HepG2 (cell line): ENCODE results near the gene CYP27B1. TPM values are rescaled to one million over a fixed set of nuclear protein-coding genes. Genes with fewer than 3 reads are reported as not detected.
A peak's percentile ranks its signal among the peaks of the same experiment; 100 is the strongest.

Experiments used
- BORCS8-MEF2B ChIP-seq: sonication (generic); formaldehyde crosslinking; IDR thresholded peaks from 2 replicates; pipeline ENCODE4 v1.8.0; 2022; ENCODE audit warnings: mild to moderate bottlenecking, missing genetic modification reagents
- FOSL1 ChIP-seq: sonication (generic); formaldehyde crosslinking; IDR thresholded peaks from 2 replicates; pipeline ENCODE4 v1.9.0; 2021; ENCODE audit warnings: missing genetic modification reagents, borderline replicate concordance
- ISL2 ChIP-seq: sonication (generic); formaldehyde crosslinking; IDR thresholded peaks from 2 replicates; pipeline ENCODE4 v1.5.0; 2020; ENCODE audit warnings: missing genetic modification reagents
- KLF6 ChIP-seq: IDR thresholded peaks from 2 replicates; pipeline ENCODE4 v1.8.0; 2016; ENCODE audit warnings: missing biosample characterization, missing genetic modification reagents
- KMT2A ChIP-seq: sonication (generic); formaldehyde crosslinking; IDR thresholded peaks from 2 replicates; pipeline ENCODE4 v1.4.0; 2020; ENCODE audit warnings: missing genetic modification reagents
- LCORL ChIP-seq, 2 experiments: fragments of 450-650 bp in 1 of 2; sonication (generic) in 1 of 2; formaldehyde crosslinking in 1 of 2; IDR thresholded peaks; 2 replicates each; pipeline versions ENCODE4 v1.5.0 to v1.6.1; 2017 to 2020; ENCODE audit warnings: antibody characterized with exemption in 1 of 2, missing genetic modification reagents in 1 of 2
- NONO ChIP-seq, 2 experiments: fragments of 450-650 bp in 1 of 2; sonication (generic) in 1 of 2; formaldehyde crosslinking in 1 of 2; IDR thresholded peaks in 1 of 2; conservative IDR thresholded peaks in 1 of 2; 2 replicates each; pipeline versions ENCODE4 v1.6.1 to v1.8.0; 2017 to 2022; ENCODE audit warnings: mild to moderate bottlenecking in 1 of 2, missing genetic modification reagents in 1 of 2, moderate library complexity in 1 of 2
- NRL ChIP-seq: sonication (generic); formaldehyde crosslinking; IDR thresholded peaks from 2 replicates; pipeline ENCODE4 v1.5.0; 2020; ENCODE audit warnings: missing genetic modification reagents, mild to moderate bottlenecking, moderate library complexity, borderline replicate concordance
- POLR2A ChIP-seq, 2 experiments: IDR thresholded peaks; 2 replicates each; pipeline ENCODE4 v1.6.1; 2011; ENCODE audit warnings: low read depth in 2 of 2, low read length in 2 of 2, mild to moderate bottlenecking in 1 of 2, moderate library complexity in 1 of 2; ENCODE audit not compliant: insufficient read depth in 1 of 2
- POLR2AphosphoS5 ChIP-seq: IDR thresholded peaks from 2 replicates; pipeline ENCODE4 v1.6.1; 2012; ENCODE audit warnings: low read depth, low read length
- RARA ChIP-seq: IDR thresholded peaks from 2 replicates; pipeline ENCODE4 v1.6.1; 2016; ENCODE audit warnings: missing genetic modification reagents, missing compliant biosample characterization
- ZFP36L2 ChIP-seq: sonication (generic); formaldehyde crosslinking; IDR thresholded peaks from 2 replicates; pipeline ENCODE4 v1.4.0; 2020; ENCODE audit warnings: missing genetic modification reagents
- ZIK1 ChIP-seq: sonication (generic); formaldehyde crosslinking; IDR thresholded peaks from 2 replicates; pipeline ENCODE4 v1.5.0; 2020; ENCODE audit warnings: mild to moderate bottlenecking, low read depth, missing genetic modification reagents, borderline replicate concordance
- ZNF121 ChIP-seq: sonication (generic); formaldehyde crosslinking; IDR thresholded peaks from 2 replicates; pipeline ENCODE4 v1.5.0; 2020; ENCODE audit warnings: mild to moderate bottlenecking, missing genetic modification reagents
- ZNF24 ChIP-seq: fragments of 450-650 bp; IDR thresholded peaks from 2 replicates; pipeline ENCODE4 v1.6.1; 2017; ENCODE audit warnings: antibody characterized with exemption, mild to moderate bottlenecking
- ZNF446 ChIP-seq: sonication (generic); formaldehyde crosslinking; IDR thresholded peaks from 2 replicates; pipeline ENCODE4 v1.5.0; 2020; ENCODE audit warnings: mild to moderate bottlenecking, missing genetic modification reagents
- polyA plus RNA-seq, 8 experiments: library from polyadenylated mRNA; depleted of rRNA in 3 of 8; stranded (reverse) in 7 of 8; unstranded in 1 of 8; fragments of >200 nt; fragmentation: Illumina TruSeq in 4 of 8; extraction: Trizol in 4 of 8; gene quantifications; 2 replicates each; pipeline versions ENCODE4 v1.2.1 to v1.2.3, GENCODE V29; 2011 to 2016; ENCODE audit warnings: low read depth in 4 of 8, missing spikeins in 1 of 8, mixed read lengths in 1 of 8; ENCODE audit not compliant: insufficient read depth in 1 of 8
- total RNA-seq, 5 experiments: library from RNA; depleted of rRNA; stranded (reverse); fragments of >200 nt; fragmentation: Illumina TruSeq; extraction: Trizol; gene quantifications; 2 replicates each; pipeline ENCODE4 v1.2.3, GENCODE V29; 2016; ENCODE audit warnings: low read depth in 1 of 5
- TF ChIP-seq, protein P1 (sequence below): sonication (generic); formaldehyde crosslinking; IDR thresholded peaks from 2 replicates; pipeline ENCODE4 v1.8.1; 2022; ENCODE audit warnings: mild to moderate bottlenecking, missing genetic modification reagents
- TF ChIP-seq, protein P2 (sequence below): sonication (generic); formaldehyde crosslinking; IDR thresholded peaks from 2 replicates; pipeline ENCODE4 v1.5.0; 2020; ENCODE audit warnings: mild to moderate bottlenecking, low read depth, missing genetic modification reagents, borderline replicate concordance
- TF ChIP-seq, protein P3 (sequence below): IDR thresholded peaks from 2 replicates; pipeline ENCODE4 v1.6.1; 2016; ENCODE audit warnings: missing genetic modification reagents, missing compliant biosample characterization
- TF ChIP-seq, protein P4 (sequence below): sonication (generic); formaldehyde crosslinking; IDR thresholded peaks from 2 replicates; pipeline ENCODE4 v1.4.0; 2020; ENCODE audit warnings: missing genetic modification reagents
- TF ChIP-seq, protein P5 (sequence below): sonication (generic); formaldehyde crosslinking; IDR thresholded peaks from 2 replicates; pipeline ENCODE4 v1.8.0; 2022; ENCODE audit warnings: low read depth, missing genetic modification reagents
- TF ChIP-seq, protein P6 (sequence below): sonication (generic); formaldehyde crosslinking; IDR thresholded peaks from 2 replicates; pipeline ENCODE4 v1.8.1; 2023; ENCODE audit warnings: mild to moderate bottlenecking, moderate library complexity, missing genetic modification reagents

The CYP27B1 gene
- total and polyA plus RNA-seq, 2 of the 13 experiments (the other 11 are each of a cell fraction or from before 2014, with no cell fraction given), result 2.3 to 3.0 TPM

DNA sequence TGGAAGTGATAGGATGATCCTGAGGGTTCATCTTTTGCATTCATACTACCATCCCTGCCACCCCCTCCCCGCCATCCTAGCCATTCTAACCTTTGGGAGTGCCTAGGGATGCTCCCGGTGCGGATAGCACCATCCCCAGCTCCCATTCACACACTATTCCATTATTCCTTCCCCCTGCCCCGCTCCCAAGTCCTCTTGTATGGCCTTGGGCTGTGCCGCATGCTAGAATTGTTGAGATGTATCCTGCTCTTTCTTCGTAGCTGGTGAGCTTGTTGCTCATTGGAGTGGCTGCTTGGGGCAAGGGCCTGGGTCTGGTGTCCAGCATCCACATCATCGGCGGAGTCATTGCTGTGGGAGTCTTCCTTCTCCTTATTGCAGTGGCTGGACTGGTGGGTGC, 21.4 kb downstream of the CYP27B1 start (continued):
- no peak for TF ChIP-seq ISL2 (CRISPR knock-in tag)
- peak; percentile 38; the same call in 1 of the 2 replicates for TF ChIP-seq BORCS8-MEF2B (CRISPR knock-in tag)
- no peak for TF ChIP-seq ZNF24
- no peak for TF ChIP-seq NONO (IDR thresholded peaks at IDR 0.05)
- TF ChIP-seq NONO (CRISPR knock-in tag; conservative IDR thresholded peaks at IDR 0.05), result 0 out of 2 replicates have a peak, but pooled peaks have one; percentile 12
- TF ChIP-seq, protein P1, sequence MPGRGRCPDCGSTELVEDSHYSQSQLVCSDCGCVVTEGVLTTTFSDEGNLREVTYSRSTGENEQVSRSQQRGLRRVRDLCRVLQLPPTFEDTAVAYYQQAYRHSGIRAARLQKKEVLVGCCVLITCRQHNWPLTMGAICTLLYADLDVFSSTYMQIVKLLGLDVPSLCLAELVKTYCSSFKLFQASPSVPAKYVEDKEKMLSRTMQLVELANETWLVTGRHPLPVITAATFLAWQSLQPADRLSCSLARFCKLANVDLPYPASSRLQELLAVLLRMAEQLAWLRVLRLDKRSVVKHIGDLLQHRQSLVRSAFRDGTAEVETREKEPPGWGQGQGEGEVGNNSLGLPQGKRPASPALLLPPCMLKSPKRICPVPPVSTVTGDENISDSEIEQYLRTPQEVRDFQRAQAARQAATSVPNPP, result 0 out of 2 replicates have a peak, but pooled peaks have one; percentile 45
- TF ChIP-seq KMT2A, result peak; percentile 42; the same call in 1 of the 2 replicates
- no peak for TF ChIP-seq POLR2AphosphoS5
- TF ChIP-seq NRL (CRISPR knock-in tag), result no peak
- TF ChIP-seq, protein P2, sequence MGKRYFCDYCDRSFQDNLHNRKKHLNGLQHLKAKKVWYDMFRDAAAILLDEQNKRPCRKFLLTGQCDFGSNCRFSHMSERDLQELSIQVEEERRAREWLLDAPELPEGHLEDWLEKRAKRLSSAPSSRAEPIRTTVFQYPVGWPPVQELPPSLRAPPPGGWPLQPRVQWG (CRISPR knock-in tag), result no peak
- TF ChIP-seq KLF6, result no peak
- no peak for TF ChIP-seq FOSL1
- TF ChIP-seq, protein P3, sequence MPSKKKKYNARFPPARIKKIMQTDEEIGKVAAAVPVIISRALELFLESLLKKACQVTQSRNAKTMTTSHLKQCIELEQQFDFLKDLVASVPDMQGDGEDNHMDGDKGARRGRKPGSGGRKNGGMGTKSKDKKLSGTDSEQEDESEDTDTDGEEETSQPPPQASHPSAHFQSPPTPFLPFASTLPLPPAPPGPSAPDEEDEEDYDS (CRISPR knock-in tag), result no peak
- no peak for TF ChIP-seq LCORL (IDR thresholded peaks at IDR 0.05)
- no peak for TF ChIP-seq LCORL (CRISPR knock-in tag; IDR thresholded peaks at IDR 0.05)
- TF ChIP-seq POLR2A (IDR thresholded peaks at IDR 0.05; ENCODE audit: insufficient read depth in 1 of 2, low read depth in 2 of 2, low read length in 2 of 2), result peak in 1 of 2 experiments; percentile 49; a peak in 2 of 4 replicates
- TF ChIP-seq, protein P4, sequence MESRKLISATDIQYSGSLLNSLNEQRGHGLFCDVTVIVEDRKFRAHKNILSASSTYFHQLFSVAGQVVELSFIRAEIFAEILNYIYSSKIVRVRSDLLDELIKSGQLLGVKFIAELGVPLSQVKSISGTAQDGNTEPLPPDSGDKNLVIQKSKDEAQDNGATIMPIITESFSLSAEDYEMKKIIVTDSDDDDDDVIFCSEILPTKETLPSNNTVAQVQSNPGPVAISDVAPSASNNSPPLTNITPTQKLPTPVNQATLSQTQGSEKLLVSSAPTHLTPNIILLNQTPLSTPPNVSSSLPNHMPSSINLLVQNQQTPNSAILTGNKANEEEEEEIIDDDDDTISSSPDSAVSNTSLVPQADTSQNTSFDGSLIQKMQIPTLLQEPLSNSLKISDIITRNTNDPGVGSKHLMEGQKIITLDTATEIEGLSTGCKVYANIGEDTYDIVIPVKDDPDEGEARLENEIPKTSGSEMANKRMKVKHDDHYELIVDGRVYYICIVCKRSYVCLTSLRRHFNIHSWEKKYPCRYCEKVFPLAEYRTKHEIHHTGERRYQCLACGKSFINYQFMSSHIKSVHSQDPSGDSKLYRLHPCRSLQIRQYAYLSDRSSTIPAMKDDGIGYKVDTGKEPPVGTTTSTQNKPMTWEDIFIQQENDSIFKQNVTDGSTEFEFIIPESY (CRISPR knock-in tag), result no peak
- TF ChIP-seq RARA (CRISPR knock-in tag), result no peak
- no peak for TF ChIP-seq ZNF121
- TF ChIP-seq ZNF446, result no peak
- TF ChIP-seq ZIK1 (CRISPR knock-in tag), result no peak
- TF ChIP-seq ZFP36L2 (CRISPR knock-in tag), result no peak
- TF ChIP-seq, protein P5, sequence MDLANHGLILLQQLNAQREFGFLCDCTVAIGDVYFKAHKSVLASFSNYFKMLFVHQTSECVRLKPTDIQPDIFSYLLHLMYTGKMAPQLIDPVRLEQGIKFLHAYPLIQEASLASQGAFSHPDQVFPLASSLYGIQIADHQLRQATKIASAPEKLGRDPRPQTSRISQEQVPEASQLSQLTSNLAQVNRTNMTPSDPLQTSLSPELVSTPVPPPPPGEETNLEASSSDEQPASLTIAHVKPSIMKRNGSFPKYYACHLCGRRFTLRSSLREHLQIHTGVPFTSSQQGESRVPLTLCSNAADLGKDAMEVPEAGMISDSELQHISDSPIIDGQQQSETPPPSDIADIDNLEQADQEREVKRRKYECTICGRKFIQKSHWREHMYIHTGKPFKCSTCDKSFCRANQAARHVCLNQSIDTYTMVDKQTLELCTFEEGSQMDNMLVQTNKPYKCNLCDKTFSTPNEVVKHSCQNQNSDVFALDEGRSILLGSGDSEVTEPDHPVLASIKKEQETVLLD, result no peak
- TF ChIP-seq, protein P6, sequence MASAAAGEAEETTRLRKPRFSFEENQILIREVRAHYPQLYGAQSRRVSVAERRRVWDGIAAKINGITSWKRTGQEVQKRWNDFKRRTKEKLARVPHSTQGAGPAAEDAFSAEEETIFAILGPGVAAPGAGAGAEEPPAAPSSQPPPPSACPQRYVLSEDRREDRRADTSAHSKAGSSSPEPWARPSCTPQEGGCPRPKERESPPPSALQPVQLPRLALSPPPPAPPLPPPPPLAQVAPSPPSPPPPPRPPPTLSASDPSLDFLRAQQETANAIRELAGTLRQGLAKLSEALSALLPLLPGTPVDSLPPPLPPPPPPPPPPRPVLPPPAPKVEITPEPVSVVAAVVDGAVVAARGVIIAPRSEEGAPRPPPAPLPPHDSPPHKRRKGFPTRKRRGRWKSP (CRISPR knock-in tag), result 0 out of 2 replicates have a peak, but pooled peaks have one; percentile 7
